T47D (cell line): ENCODE data around the gene GALM.
A peak's percentile ranks its signal among the peaks of the same experiment; 100 is the strongest.
"Not testable (repeated sequence)": the region's sequence is repeated elsewhere in the genome, so short reads cannot be mapped to it uniquely, and the experiment has no call there.

Source experiments
- DNase-seq, 2 experiments: peaks; one replicate each; pipeline versions ENCODE4 v3.0.0 to v3.0.0-alpha.2; 2011 to 2012; ENCODE audit warnings: low read depth in 1 of 2, low spot score in 1 of 2
- JUND ChIP-seq: IDR thresholded peaks from 2 replicates; pipeline ENCODE4 v1.6.1; 2012; ENCODE audit warnings: low read depth
- in situ Hi-C: cut with HindIII; loops from 2 replicates; pipeline ENCODE4 v1.10.0; 2016; ENCODE audit warnings: low sequenced_read_pairs, low pct_unique_long_range_greater_than_20kb

Gene GALM

DNA sequence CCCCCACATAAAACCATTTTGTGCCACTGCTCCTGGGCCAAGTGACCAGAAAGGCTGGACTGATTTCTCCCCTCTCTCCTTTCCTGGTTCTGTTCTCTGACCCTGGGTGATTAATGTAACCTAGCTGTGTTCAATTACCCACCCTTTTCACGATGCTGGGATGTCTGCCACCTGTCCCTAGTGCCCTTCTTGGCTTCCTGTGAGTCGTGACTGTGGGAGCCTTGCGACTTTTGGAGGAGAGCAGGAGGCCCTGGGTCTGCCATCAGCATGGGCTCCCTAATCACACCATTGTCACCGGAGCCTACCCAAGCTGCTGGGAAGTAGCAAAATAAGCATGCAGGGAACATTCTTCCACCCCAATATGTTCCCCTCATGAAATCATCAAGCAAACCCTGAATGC is 47.0 kb downstream of the GALM start:
- TF ChIP-seq JUND, result no peak
- no peak for DNase-seq
- in situ Hi-C loops, result no loop called here

DNA sequence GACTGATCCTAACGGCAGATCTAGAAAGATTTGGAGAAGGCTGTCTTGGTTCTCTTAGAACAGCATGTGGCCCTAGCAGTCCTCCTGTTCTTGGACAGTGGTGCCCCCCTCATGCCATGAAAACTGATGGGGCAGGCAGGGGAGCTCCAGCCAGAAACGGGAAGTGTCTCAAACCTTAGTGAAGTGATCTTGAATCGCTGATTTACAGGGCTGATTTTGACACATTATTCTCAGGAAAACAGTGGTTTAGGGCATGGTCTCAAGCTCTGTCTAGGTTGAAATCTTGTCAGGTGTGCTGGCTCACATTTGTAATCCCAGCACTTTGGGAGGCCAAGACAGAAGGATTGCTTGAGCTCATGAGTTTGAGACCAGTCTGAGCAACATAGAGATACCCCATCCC is 47.4 kb downstream of the GALM start:
- no peak for DNase-seq
- no peak for TF ChIP-seq JUND
- in situ Hi-C loops, result no loop called here

DNA sequence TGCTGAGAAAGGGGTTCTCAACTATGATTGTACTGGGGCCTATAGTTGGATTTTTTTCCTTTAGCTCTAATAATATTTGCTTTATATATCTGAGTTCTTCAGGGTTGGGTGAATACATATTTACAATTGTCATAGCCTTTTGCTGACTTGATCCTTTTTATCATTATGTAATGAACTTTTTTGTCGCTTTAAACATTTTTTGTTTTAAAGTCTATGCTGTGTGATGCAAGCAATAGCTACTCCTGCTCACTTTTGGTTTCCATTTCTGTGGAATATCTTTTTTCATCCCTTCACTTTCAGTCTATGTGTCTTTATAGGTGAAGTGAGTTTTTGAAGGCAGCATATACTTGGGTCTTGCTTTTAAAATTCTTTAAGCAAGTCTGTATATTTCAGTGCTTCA is 49.0 kb downstream of the GALM start:
- DNase-seq, in situ Hi-C loops: not testable (repeated sequence)

DNA sequence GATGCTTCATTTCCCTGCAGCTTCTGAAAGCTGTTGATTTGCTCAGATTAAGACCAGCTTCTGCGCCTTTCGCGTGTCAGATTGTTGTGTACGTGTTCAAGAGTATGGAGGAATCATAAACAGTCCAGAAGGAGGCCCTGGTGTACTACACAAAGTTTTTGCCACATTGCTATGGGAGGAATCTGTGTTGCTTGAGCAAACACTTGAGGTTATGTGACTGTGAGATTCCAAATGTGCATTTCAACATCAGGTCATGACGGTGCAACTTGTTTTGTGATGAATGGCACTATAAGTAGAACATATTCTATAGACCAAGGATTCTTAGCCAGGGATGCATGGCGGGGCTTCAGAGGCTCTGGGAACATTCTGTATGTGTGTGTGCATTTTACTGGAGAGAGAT is 50.3 kb downstream of the GALM start:
- TF ChIP-seq JUND, result no peak
- DNase-seq, result peak in 1 of 2 experiments; percentile 23
- in situ Hi-C loops, result no loop called here

DNA sequence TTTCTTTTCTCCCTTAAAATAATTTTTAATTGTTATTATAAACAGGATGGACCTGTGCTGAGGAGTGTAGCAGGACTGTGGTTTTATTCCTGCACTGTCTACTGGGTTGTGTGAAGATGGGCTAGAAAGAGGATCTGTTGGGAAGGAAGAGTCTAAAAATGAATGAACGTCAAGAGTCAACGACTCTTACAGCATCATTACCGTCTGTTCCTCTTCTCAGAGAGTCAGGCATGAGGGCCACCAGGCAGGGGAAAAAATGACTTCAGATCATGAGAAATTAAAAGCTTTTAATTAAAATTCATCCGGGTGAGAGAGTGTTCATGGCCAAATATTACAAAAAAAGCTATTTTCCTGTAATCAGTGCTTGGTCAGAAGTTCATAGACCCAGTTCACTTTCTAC is 52.7 kb downstream of the GALM start:
- TF ChIP-seq JUND, result no peak
- in situ Hi-C loops, result no loop called here

DNA sequence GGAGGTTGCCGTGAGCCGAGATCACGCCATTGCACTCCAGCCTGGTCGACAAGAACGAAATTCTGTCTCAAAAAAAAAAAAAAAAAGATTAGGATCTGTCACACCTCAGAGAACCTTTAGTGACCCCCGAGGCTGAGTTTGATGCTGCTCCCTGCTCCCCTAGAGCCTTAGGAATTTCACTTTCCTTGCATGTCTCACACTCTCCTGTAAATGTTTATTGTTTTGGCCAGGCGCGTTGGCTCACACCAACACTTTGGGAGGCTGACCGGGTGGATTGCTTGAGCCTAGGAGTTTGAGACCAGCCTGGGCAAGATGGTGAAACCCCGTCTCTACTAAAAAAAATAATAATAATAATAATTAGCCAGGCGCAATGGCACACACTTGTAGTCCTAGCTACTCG is 53.8 kb downstream of the GALM start:
- in situ Hi-C loops, result no loop called here
- TF ChIP-seq JUND, result no peak
- no peak for DNase-seq

More for the DNA sequence above, 52.7 kb downstream of the GALM start:
- DNase-seq, result no peak

DNA sequence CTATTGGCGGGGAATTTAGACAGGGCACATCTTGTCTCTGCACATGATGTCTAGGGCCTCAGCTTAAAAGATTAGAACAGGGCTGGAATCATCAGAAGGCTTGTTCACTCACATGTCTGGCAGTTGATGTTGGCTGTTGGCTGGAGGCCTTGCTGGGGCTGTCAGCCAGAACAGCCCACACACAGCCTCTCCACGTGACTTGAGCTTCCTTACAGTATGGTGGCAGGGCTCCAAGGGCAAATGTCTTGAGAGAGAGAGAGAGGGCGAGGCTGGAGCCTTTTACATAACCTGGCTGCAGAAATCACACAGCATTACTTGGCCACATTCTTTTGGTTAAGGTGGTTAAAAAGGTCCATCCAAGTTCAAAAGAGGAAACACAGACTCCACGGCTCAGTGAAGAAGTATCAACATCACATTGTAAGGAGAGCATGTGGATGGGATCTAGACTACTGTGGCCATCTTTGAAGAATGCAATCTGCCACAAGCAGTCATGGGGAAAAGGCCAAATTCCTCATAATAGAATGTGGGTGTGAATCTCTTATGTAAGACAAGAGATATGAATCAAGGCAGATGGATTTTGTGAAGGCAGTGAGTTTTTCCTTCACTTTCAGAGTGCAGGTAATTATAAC is 54.8 kb downstream of the GALM start:
- peak in 1 of 2 experiments; percentile 52 for DNase-seq
- TF ChIP-seq JUND, result no peak
- in situ Hi-C loops, result no loop called here

DNA sequence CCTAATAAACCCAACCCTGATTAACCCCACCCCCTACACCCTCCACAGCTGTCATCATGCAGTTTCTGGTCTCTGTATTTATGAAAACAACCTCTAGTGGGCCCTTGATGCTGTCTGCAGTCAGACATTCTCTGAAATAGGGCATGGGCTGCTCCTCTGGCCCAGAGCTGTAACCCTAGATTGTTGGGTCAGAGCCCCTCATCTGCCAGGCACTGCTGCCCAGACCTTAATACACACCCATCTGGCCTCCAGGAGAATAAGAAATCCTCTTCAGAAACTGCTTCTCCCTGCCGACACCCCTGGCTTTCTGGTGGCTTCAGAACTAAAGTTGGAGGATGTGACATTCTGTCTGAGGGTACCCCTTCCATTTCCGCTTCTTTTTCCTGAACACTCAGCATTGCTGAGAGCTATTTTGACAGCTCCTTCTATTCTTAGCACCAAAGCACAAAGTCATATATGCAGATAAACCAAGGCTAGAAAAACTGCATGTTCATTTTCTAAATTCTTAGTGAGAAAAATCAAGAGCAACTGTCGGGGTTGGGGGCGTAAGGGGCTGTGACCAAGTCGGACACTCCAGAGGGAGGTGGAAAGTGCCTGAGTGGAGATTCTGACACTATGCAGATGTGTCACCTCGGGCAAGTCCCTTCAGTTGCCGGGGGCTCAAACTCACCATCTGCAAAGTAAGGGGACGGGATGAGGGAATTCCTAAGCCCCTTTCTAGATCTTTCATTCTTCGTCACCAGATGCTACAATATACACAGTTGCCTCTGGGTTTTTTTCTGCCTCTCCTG is 56.6 kb downstream of the GALM start:
- in situ Hi-C loops, result no loop called here

DNA sequence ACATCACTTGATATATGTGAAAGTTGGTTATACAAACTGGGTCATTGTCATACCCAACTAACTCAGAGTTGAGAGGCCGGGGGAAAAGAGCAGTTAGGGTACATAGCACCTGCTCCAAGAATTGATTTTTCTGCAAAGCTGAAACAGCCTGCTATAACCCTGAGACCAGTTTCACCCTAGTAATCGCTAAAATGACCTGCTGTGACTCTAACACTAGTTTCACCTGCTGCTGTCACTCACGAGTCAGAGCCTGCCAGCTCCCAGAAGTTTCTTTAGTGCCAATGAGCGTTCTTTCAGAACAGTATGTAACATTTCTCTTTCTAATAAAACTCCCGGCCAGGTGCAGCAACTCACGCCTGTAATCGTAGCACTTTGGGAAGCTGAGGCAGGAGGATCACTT is 57.3 kb downstream of the GALM start:
- no peak for TF ChIP-seq JUND
- in situ Hi-C loops, result no loop called here
- DNase-seq, result no peak

More for the DNA sequence above, 56.6 kb downstream of the GALM start:
- DNase-seq, result no peak
- TF ChIP-seq JUND, result no peak

DNA sequence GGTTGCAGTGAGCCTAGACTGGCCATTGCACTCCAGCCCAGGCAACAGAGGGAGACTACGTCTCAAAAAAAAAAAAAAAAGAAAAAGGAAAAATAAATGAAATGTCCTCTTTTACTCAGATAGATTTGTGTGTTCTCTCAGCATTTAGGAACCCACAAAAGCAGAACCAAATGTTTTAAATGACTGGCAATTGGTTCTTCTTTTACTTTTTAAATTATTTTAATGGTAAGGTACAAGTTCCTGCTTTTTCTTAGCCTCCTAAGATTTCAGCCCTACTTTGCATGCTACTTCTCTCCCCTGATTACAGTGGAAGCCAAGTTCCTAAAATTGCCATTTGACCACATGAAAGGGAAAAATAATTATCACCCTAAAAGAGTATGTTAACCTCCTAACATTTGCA is 61.7 kb downstream of the GALM start:
- no peak for DNase-seq
- no peak for TF ChIP-seq JUND
- in situ Hi-C loops, result no loop called here

DNA sequence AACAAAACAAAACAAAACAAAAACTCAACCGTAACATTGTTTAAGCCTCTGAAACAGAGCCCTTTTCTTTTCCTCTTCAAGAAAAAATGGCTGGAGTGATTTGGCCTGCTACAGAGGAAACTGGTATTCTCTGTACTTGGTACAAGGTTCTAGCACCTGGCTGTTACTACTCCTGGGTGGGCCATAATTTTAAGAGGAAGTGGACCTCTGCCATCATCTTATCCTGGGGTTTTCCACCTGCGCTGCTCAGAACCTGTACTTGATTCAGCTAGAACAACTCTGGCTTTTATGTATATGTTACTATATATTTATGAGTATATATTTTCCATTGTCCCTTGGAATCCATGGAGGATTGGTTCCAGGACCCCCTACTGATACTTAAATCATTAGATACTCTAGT is 62.8 kb downstream of the GALM start:
- in situ Hi-C loops, result no loop called here
- no peak for DNase-seq
- no peak for TF ChIP-seq JUND

DNA sequence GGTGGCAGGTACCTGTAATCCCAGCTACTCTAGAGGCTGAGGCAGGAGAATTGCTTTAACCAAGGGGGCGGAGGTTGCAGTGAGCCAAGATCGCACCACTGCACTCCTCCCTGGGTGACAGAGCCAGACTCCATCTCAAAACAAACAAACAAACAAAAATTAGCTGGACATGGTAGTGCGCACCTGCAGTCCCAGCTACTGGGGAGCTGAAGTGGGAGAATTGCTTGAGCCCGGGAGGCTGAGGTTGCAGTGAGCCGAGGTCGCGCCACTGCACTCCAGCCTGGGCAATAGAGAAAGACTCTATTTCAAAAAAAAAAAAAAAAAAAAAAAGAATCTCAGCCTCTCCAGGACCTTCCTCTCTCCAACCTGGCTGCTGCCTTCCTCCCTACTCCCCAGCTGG is 65.2 kb downstream of the GALM start:
- no peak for TF ChIP-seq JUND
- in situ Hi-C loops, result no loop called here
- no peak for DNase-seq

DNA sequence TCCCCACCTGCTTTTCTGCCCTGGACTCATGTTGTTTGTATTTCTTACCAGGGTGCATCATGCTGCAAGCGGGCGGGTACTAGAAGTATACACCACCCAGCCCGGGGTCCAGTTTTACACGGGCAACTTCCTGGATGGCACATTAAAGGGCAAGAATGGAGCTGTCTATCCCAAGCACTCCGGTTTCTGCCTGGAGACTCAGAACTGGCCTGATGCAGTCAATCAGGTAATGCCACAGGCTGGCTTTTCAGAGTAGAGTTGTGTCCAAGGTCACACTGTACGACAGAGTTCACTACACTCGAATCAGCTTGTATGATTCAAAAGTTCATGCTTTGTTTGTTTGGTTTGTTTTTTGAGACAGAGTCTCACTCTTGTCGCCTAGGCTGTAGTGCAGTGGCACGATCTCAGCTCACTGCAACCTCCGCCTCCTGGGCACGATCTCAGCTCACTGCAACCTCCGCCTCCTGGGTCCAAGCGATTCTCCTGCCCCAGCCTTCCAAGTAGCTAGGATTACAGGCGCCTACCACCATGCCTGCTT is 65.8 kb downstream of the GALM start:
- TF ChIP-seq JUND, result no peak
- in situ Hi-C loops, result no loop called here
- no peak for DNase-seq
